SK-N-SH treated with all-trans-retinoic acid at 6 μM for 48 hours (cell line): ENCODE measurements around the gene NPFFR1.

Source experiments
- ARNTL ChIP-seq: fragments of 450-650 bp; formaldehyde crosslinking; IDR thresholded peaks from 2 replicates; pipeline ENCODE4 v1.5.0; 2020; ENCODE audit warnings: low read depth, mild to moderate bottlenecking, moderate library complexity, borderline replicate concordance
- ZFP3 ChIP-seq: fragments of 250-450 bp; sonication (Bioruptor Pico); IDR thresholded peaks from 2 replicates; pipeline ENCODE4 v1.5.0; 2020; ENCODE audit warnings: mild to moderate bottlenecking, moderate library complexity
- TF ChIP-seq, protein P1 (sequence below): fragments of 250-450 bp; sonication (Bioruptor Pico); IDR thresholded peaks from 2 replicates; pipeline ENCODE4 v1.8.0; 2021; ENCODE audit warnings: low read depth, mild to moderate bottlenecking, moderate library complexity, borderline replicate concordance
- TF ChIP-seq, protein P2 (sequence below): fragments of 250-450 bp; sonication (Bioruptor Pico); IDR thresholded peaks from 2 replicates; pipeline ENCODE4 v1.5.1; 2020; ENCODE audit warnings: low read depth, mild to moderate bottlenecking, moderate library complexity

DNA sequence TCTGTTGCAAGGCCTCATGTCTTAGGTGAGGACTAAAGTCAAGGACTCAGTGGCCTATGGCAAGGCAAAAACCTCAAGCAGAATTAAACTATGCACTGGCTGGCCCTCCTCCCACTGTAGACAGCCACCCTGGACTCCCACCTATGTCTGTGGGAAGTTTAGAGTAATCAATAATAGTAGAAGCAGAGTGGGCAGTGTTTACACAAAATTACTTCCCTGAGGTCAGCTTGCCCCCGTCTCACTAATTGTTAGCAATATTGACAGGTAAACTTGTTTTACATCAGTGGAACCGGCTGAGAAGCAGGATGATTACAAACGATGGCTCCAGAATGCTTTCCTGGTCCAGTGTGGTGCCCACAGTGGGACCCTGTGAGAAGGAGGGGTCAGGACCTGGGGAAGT lies 27.9 kb upstream of the NPFFR1 start:
- TF ChIP-seq, protein P1, sequence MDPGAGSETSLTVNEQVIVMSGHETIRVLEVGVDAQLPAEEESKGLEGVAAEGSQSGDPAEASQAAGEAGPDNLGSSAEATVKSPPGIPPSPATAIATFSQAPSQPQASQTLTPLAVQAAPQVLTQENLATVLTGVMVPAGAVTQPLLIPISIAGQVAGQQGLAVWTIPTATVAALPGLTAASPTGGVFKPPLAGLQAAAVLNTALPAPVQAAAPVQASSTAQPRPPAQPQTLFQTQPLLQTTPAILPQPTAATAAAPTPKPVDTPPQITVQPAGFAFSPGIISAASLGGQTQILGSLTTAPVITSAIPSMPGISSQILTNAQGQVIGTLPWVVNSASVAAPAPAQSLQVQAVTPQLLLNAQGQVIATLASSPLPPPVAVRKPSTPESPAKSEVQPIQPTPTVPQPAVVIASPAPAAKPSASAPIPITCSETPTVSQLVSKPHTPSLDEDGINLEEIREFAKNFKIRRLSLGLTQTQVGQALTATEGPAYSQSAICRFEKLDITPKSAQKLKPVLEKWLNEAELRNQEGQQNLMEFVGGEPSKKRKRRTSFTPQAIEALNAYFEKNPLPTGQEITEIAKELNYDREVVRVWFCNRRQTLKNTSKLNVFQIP (CRISPR knock-in tag) = no peak
- no peak for TF ChIP-seq ZFP3 (CRISPR knock-in tag)
- no peak for TF ChIP-seq ARNTL
- TF ChIP-seq, protein P2, sequence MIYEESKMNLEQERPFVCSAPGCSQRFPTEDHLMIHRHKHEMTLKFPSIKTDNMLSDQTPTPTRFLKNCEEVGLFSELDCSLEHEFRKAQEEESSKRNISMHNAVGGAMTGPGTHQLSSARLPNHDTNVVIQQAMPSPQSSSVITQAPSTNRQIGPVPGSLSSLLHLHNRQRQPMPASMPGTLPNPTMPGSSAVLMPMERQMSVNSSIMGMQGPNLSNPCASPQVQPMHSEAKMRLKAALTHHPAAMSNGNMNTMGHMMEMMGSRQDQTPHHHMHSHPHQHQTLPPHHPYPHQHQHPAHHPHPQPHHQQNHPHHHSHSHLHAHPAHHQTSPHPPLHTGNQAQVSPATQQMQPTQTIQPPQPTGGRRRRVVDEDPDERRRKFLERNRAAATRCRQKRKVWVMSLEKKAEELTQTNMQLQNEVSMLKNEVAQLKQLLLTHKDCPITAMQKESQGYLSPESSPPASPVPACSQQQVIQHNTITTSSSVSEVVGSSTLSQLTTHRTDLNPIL (CRISPR knock-in tag) = no peak
